Measurements from ENCODE around the gene DNTT. TPM values are rescaled to one million over a fixed set of nuclear protein-coding genes. Genes with fewer than 3 reads are reported as not detected.

DNTT gene
- total RNA-seq, 3 donors from 2014 or later = not detected

GRCh38 chr10:96374639-96374984 lies 70.4 kb downstream of the DNTT start:
- no peaks in the 10 kb centered on the region for H3K36me3 ChIP-seq
- no peak for DNase-seq (ENCODE audit: low spot score in 2 of 2)
- H3K27ac ChIP-seq = no peak overlapping the region
- peak overlapping the region in 1 of 3 donors; percentile 67 for H3K4me3 ChIP-seq
- intact Hi-C loops (cut with DNase I; ENCODE audit: low total_unique reads) = no loop called here
- H3K27me3 ChIP-seq = peaks cover 0 to 7% of the 10 kb centered on the region in 2 donors
- no peaks in the 10 kb centered on the region for H3K4me1 ChIP-seq
- TF ChIP-seq POLR2A (IDR thresholded peaks at IDR 0.05) = no peak
- TF ChIP-seq POLR2AphosphoS5 (IDR thresholded peaks at IDR 0.05) = no peak
- TF ChIP-seq CTCF (IDR thresholded peaks at IDR 0.05) = no peak
- no peaks in the 10 kb centered on the region for H3K9me3 ChIP-seq

DNA sequence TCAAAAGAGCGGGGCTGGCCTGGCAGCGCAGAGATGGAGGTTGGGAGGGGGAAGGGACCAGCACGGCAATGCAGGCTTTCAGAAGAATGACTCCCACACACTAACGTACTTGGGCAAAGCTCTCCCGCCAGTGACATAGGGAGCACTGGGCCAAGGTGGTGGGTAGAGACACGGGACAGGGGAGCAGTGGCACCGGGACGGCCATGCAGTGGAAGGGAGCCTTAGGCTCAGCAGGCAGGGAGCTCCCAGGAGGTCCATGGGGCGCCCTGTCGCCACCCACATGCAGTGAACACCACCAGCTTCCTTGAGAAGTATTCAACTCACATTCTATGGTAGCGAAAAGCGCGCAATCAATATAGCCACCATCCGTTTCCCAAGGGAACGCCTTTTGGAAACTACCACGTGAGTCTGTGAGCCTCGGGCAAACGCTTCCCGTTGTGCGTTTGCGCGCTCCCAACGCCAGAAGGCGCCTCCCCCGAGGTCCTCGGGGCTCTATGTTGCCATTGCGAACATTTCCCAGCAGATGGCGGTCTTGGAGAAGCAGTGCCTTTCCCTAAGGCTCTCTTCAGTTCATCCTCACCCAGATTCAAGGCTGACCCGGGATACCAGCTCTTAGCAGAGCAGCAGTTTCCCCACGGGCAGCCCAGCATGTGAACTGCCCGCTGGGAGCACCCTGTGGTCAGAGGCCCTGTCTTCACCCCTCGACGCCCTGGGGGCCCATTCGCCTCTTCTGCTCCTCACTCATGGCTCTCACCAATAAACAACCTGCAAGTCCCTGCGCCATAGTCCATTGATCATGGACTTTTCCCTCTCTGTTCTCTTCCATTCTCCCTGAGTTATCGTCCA lies 71.0 kb downstream of the DNTT start:
- H3K27me3 ChIP-seq = peaks cover 0 to 7% of the 10 kb centered on the region in 2 donors
- H3K4me1 ChIP-seq = no peaks in the 10 kb centered on the region
- intact Hi-C loops (cut with DNase I; ENCODE audit: low total_unique reads) = no loop called here
- H3K9me3 ChIP-seq = no peaks in the 10 kb centered on the region
- TF ChIP-seq CTCF (IDR thresholded peaks at IDR 0.05) (peak; percentile 79 to 94 (median 83)), POLR2AphosphoS5 (IDR thresholded peaks at IDR 0.05) (peak in 1 of 3 donors; percentile 23), POLR2A (IDR thresholded peaks at IDR 0.05) (no peak)
- H3K27ac ChIP-seq = no peak overlapping the region
- H3K4me3 ChIP-seq = peak overlapping the region; percentile 33 to 67 (median 41)
- peak; percentile 67 to 83 for DNase-seq (ENCODE audit: low spot score in 2 of 2)
- no peaks in the 10 kb centered on the region for H3K36me3 ChIP-seq

DNA sequence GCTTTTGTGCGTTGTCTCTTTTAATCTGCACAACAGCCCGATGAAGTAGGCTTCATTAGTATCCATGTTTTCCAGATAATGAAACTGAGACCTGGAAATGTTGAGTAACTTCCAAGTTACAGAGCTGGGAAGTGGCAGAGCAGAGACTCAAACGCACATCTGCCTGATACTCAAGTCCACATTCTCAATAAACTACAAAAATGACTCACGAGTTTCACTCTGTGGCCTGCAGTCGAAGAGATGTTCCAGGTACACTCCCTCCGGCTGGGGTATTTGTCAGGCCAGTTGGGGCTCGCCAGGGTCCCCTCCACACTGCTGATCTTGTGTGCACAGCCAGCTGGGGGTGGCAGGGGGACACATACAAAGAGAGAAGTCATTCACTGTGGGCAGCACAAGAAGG lies 72.2 kb downstream of the DNTT start:
- Histone ChIP-seq H3K9me3 (no peaks in the 10 kb centered on the region), H3K4me3 (no peak overlapping the region), H3K27me3 (peaks cover 0 to 7% of the 10 kb centered on the region in 2 donors), H3K4me1 (no peaks in the 10 kb centered on the region), H3K27ac (no peak overlapping the region), H3K36me3 (no peaks in the 10 kb centered on the region)
- intact Hi-C loops (cut with DNase I; ENCODE audit: low total_unique reads) = no loop called here
- TF ChIP-seq POLR2AphosphoS5 (IDR thresholded peaks at IDR 0.05) (no peak), CTCF (IDR thresholded peaks at IDR 0.05) (no peak), POLR2A (IDR thresholded peaks at IDR 0.05) (no peak)
- DNase-seq (ENCODE audit: low spot score in 2 of 2) = no peak

DNA sequence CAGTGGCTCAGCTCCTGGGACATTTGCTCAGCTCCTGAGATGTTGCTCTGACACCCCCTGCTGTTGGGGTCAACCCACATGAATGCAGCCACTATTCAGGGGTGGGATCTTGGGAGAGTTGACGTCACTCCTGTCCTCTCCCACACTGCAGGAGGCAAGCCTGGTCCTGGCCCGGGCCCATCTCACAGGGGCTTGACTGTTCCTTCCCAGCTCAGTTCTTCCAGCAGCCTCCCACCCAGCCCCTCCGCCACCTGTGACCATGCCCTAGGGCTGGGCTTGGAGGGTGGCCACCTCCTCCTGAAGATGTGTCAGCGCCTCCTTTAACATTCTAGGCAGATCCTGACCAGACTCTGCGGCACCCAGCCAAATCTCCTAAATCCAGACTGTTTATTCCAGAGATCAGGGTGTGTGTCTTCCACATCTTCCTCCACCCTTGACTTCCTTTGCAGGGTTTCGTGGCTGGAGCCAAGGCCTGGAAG lies 73.6 kb downstream of the DNTT start:
- no peak for TF ChIP-seq CTCF (IDR thresholded peaks at IDR 0.05)
- Histone ChIP-seq H3K27me3 (peaks cover 0 to 10% of the 10 kb centered on the region in 2 donors), H3K4me1 (no peaks in the 10 kb centered on the region), H3K36me3 (no peaks in the 10 kb centered on the region), H3K27ac (no peak overlapping the region), H3K4me3 (no peak overlapping the region), H3K9me3 (no peaks in the 10 kb centered on the region)
- no peak for DNase-seq (ENCODE audit: low spot score in 2 of 2)
- intact Hi-C loops (cut with DNase I; ENCODE audit: low total_unique reads) = no loop called here

- TF ChIP-seq POLR2AphosphoS5 (IDR thresholded peaks at IDR 0.05) = no peak
- no peak for TF ChIP-seq POLR2A (IDR thresholded peaks at IDR 0.05)
- no peak for TF ChIP-seq CTCF (IDR thresholded peaks at IDR 0.05)
- Histone ChIP-seq H3K4me3 (no peak overlapping the region), H3K4me1 (no peaks in the 10 kb centered on the region), H3K27ac (no peak overlapping the region), H3K27me3 (peaks cover 0 to 10% of the 10 kb centered on the region in 2 donors), H3K36me3 (no peaks in the 10 kb centered on the region), H3K9me3 (no peaks in the 10 kb centered on the region)
- intact Hi-C loops (cut with DNase I; ENCODE audit: low total_unique reads) = no loop called here
- no peak for DNase-seq (ENCODE audit: low spot score in 2 of 2)
These were observed 74.5 kb downstream of the DNTT start for GRCh38 chr10:96378741-96379140.

Measured in breast epithelium (tissue), 4 donors.